Stimulated activated CD8-positive, alpha-beta memory T cell treated with anti-CD3 and anti-CD28 coated beads, Interleukin-15, amount 100 ng/mL, for 48 hours (primary cell): ENCODE measurements around the gene MAGOH.
"Not testable (repeated sequence)": the region's sequence is repeated elsewhere in the genome, so short reads cannot be mapped to it uniquely, and the experiment has no call there.

Experiments used
- DNase-seq, 2 donors: peaks; one replicate each; pipeline ENCODE4 v3.0.0-alpha.2; 2020; ENCODE audit warnings: low read depth in 2 of 2

Gene MAGOH

DNA sequence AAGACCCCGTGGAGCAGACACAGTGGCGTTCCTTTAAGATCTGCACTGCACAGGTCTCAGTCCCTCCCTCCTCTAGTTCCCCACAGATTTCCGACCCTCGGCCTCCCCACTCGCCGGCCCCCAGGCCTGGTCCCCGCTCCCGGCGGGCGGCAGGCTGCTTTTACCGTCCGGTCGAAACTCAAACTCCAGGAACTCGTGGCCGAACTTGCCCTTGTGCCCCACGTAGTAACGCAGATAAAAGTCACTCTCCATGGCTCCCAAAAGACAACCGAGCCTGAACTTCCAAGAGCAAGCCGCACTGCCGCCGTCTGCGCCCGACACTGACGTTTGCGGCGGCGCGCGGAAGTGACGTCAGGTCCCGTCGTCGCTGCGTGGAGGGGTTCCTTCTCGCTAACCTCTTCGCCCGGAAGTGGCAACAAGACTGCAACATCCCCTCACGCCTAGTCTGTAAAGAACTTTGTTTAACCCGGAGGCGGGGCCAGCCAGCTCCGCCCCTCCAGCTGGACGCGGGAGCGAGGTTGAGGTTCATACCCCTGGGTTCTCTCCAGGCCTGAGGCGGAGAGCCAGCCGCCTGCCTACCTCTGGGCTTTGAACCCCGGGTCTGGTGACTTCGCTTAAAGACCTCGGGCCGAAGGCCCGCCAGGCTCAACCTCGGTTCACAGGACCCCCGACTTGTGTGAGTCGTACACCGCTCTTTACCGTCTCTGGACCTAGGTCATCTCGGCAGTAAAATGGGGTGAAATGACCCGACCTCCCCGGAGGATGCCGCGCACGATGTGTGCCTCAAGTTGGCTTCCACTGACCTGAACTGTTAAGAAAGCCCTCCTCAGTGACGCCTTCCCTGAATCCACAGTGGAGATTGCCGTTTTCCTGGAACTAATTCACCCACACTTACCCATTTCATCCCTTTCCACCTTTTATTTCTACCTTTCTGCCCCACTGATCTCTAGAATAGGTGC lies at the start of gene MAGOH:
Gene MAGOH, minus strand, starts transcription at position 322 of the 959 bp plus-strand sequence. Its CDS starts 70 bp downstream, at position 252.
- DNase-seq = peak; percentile 92 to 93

DNA sequence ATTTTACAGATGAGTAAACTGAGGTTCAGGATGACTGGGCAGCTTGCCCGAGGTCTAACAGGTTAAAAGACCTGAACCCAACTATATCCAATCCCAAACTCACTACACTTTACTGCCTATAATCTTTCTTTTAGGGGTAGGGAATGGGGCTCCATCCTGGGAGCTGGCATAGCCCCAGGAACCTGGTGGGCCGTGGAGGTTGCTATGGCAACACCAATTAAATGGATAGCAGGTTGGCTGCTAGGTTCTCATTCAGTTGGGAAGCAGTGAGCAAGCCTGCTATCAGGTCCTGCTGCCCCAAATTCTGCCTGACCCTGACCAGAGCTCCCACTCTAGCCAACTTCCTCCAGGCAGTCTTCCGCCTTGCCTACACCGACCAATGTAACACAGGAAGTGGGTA lies 48.6 kb upstream of the MAGOH start:
- no peak for DNase-seq

DNA sequence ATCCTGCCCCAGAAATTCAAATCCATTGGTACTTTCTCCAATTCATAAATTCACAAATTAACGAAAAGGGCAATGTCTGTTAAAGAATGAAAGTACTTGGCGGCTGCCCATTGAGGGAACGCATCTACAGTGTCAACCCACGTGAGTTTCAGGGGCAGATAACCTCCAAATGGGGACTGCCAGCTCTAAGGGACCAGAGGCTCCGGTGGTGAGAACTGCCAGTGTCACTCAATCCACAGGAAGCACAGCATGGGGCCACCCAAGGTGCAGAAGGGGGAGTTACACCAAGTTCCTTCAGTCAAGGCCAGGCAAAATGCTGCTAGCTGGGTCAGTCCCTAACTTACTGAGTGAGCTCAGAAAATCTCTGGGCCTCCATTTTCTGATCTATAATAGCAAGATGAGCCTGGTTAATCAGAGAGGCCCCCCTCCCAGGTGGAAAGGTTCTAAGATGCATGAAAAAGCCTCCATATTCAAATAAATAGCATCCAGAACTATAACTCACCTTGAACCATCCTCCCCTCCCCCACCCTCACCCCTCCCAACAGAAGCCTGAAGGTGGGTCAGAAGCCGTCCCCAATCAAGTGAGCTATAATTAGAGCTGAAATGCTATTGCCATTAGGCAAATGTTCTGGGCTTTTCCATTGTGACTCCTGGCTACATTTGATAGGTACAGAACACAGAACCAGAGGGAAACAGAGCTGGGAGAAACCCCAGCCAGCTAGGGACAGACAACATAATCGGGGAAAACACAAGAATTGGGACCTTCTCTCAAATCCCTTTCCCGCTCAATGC lies 47.8 kb upstream of the MAGOH start:
- no peak for DNase-seq

DNA sequence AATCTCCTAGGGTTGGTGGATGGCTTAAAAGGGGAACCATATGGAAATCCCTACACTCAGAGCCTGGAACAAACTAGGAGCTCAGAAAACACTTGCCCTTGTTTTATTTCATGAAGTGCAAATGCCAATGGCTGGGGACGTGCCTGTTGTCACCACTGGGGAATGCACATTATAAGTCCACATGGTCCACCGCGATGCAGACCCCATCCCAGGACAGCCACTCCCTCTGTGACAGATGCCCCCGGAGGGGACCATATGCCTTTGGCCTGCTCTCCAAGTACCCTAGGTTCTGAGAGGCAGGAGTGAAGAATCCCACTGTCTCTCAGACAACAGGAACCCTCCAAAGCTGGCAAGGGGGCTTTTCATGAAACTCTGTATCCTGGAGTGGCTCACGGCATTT lies 47.2 kb upstream of the MAGOH start:
- DNase-seq = no peak

DNA sequence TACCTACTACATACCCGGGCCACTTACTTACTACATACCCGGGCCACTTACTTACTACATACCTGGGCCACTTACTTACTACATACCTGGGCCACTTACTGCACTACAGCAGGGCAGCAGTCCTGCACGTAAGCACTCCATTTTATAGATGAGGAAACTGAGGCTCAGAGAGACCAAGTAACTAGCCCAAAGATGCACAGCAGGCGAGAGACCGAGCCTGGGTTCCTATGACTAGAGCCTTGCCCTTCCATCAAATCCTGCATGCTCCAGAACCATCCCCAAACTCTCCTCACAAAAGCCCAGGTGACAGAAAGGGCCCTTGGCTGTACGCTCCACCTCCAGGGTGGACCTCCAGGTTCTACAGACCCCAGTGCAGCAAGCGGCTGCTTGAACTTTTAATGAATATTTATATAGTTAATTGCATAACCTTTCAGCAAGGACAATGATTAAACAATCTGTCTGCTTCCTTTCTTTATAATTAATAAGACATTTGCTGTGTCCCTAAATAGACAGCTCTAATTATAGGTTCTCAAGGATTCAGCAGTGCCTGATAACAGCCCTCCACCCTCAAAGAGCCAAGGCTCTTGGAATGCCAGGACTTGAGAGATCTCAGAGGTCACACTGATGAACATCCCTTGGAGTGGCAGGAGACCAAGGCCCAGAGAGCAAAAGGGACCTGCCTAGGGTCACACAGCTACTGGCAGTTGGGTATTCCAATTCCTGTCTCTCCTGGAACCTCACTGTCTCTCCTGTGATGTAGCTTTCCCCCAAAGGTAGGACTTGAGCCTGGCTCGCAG lies 46.1 kb upstream of the MAGOH start:
- no peak for DNase-seq

DNA sequence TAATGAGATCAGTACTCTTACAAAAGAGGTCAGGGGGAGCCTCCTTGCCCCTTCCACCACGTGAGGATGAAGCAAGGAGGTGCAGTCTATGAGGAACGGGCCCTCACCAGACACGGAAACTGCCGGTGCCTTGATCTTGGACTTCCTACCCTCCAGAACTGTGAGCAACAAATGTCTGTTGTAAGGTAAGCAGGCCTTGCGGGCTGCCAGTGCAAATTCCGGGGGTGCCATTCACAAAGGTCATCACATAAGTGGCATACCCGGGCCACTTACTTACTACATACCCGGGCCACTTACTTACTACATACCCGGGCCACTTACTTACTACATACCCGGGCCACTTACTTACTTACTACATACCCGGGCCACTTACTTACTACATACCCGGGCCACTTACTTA lies 44.8 kb upstream of the MAGOH start:
- DNase-seq = not testable (repeated sequence)

DNA sequence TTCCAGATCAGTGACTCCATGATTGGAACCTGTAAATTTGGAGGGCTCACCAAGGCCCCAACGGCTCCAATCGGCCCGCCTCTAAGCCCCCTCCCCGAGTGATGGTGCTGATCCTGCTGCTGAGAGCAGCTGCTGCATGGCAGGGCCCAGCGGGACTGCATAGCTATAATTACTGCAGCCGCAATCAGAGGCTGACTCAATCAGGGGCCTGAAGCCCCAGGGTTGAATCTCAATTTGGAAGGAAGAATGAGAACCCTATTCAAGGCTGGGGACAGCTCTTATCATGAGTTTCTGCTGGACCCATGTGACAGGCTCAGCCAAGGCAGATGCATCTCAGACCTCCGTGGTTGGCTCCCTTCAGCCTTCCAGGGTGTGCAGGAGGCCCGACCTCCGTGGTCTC lies 42.8 kb upstream of the MAGOH start:
- no peak for DNase-seq

DNA sequence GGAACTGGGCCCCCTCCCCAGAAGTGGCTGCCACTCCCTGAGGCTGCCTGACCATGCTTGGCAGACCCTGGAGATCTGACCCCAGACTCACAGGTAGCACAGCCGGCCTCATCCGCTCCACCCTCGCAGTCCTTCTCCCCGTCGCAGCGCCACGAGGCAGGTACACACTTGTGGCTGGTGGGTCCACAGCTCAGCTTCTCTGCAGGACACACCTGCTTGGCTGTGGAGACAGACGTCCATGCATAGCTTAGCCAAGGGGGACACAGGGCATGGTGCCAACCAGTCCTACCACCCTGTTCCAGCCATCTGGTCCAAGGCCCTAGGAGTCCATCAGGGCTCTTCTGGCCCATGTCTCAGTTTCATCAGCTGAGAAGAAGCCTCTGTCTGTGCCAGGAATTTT lies 42.2 kb upstream of the MAGOH start:
- no peak for DNase-seq

DNA sequence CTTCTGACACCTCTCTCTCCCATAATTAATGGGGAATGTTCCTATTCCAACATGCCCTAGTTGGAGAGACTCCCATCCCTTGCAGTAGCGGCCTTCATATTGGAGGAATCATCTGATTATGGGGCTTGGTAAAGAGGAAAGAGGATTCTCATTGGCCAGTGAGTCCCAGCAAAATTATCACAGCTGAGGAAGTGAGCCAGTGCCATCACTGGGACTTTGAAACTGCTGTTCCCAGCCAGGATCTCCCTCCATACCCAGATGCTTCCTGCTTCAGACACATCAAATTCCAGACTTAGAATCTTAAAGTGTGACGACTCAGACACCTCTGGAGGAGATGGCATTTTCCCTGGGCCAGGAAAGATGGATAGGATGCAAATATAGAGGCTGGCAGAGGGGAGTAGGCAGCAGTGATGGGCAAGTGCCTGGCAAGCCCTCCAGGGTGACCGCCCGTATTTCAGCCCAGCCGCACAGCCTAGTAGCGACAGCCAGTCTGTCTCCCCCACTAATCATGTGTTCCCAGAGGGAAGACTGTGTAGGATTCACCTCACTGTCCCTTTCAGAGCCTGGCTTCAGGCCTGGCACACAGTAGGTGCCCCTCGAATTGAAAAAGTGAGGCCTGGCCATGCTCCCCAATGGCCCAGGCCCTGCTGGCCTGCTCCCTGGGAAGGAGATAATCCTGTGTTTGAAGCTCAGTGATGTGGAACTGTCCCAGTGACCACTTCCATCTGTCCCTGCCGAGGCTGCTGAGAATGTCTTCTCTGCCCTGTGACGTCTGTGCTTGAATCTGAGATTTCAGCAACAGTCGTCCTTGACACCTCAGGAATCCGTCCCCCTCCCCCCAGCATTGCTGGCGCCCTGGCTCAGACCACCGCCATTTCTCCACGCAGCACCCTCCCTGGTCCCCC lies 41.2 kb upstream of the MAGOH start:
- no peak for DNase-seq

DNA sequence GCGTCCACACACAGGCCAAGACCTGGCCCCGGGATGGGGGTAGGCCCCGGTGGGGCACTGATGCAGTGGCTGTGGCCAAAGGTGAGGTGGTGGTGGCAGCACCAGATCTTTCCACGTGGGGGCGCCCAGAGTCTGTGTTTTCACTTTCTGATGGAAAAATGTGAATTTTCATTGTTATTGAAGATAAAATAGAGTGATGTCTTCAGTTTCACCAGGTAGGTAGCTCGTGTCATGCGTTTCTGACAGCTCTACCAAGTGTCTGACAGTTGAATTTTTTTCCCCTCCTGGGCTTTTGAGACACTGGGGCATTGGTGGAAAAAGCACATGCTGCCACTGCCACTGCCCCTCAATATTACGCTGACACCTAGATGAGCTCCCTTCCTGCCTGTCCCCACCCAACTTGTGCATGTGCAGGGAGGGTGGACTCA lies 40.0 kb upstream of the MAGOH start:
- DNase-seq = peak; percentile 14 to 35

DNA sequence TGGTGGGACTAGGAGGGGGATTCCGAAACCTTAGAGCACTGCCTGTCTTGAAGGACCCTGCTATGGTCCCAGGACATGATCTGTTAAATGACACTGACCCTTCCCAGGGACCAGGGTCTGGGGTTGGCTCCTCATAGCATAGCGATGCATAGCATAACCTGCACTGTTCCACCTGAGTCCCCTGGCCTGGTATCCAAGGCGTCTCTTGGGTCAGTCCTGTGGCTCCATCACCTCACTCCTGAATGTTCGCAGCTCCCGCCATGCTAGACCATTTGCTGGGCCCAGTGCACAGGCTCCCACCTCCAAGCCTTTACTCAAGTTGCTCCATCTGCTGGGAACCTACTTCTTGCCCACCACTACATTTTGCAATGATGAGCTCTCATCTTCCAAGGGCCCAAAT lies 39.0 kb upstream of the MAGOH start:
- no peak for DNase-seq

DNA sequence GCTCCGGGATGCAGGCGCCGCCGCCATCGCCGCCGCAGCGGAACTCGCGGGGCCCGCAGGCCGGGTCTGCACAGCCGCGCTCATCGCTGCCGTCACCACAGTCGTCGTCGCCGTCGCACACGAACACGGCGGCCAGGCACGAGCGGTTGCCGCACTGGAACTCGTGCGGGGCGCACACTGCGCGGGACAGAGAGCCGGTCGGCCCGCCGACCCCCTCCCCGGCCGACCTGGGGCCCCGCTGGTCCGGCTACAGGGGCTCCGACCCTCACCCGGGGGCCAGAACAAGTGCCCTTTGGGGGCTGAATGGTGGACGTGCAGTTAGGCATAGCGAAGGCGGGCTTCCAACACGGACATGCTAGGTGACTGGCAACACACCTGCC lies 38.6 kb upstream of the MAGOH start:
- DNase-seq = no peak

DNA sequence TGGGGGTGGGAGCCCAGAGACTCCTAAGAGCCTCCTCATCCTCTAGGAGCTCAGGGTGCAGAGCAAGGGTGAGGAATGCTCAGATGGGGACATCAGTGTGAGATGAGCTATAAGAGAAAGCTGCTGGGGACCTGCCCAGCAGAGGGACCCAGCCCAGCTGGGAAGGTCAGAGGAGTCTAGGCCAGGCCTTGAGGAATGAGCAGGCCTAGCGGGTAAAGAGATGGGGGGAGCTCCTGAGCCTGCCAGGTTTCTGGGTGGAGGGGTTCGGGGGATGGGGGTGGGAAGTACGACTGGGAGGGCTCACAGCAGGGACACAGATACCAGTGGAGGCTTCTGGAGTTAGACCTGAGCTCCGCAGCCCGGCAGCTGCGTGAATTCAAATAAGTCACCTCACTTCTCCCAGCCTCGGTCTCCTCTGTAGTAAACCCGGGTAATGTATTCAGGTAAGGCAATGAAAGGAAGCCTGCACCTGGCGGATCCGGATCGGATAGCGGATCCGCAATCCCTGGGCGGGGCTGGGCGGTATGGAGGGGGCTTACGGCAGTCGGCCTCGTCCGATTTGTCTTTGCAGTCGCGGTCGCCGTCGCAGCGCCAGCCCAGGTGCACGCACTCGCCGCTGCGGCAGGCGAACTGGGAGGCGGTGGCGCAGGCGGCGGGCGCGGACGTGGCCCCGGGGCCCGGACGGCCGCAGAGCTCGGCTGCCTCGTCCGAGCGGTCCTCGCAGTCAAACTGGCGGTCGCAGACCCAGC lies 38.0 kb upstream of the MAGOH start:
- DNase-seq = no peak

DNA sequence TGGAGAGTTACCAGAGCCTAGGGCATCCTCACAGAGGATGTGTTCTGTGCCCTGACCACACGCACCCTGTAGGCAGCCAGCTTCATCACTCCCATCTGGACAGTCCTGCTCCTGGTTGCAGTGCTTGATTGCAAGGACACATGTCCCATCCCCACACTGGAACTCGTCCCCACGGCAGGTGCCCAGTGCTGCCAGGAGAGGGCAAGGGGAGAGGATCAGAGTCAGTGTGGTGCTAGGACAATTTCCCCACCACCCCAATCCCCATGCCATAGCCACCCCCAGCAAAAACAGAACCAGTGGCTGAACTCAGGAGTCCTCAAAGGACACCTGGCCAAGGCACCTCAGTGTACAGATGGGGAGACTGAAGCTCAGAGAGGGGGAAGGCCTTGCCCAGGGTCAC lies 37.2 kb upstream of the MAGOH start:
- no peak for DNase-seq

DNA sequence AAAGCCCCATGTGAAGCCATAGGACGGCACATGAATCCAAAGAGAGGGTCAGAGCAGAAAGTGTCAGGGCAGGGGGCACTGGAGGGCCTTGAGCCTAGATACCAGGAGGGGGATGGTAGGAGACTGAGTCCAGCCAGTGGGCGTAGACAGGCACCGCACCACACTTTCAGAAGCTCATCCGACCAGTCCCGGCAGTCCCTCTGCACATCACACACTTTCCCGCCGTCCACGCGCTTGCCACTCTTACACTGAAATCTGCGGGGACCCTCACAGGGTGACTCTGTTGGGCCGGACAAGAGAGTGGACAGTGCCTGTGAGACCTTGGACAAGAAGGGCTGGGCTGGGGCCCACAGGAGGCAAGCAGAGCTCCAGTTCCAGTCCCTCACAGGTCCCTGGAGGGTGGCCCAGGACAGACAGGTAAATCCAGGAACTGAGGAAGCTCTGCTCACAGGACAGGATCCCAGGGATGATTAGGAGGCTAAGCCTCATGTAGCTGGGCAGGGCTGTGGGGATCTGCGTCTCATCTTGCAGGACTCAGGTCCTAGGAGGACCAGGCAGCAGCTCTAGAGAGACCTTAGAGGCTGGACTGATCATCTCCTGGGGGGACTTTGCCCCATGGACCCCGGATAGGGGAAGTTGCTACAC lies 36.3 kb upstream of the MAGOH start:
- no peak for DNase-seq

DNA sequence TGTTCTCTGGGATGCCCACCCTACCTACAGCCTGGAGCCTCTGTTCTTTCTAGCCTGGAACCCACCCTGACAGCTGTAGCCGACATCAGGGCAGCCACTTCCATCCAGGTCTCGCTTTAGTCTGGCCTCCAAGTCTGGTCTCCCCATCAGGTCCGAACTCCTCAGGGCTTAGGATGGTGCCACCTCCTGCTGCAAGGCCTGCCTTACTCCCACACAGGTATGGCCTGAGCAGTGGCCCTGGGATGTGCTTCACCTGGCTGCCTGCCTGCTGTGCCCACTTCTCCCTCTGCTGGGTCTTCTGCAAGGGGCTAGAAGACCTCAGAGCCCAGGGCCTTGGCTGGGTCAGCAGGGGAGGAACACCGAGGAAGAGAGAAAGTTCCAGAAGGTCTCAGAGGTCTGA lies 35.7 kb upstream of the MAGOH start:
- no peak for DNase-seq

DNA sequence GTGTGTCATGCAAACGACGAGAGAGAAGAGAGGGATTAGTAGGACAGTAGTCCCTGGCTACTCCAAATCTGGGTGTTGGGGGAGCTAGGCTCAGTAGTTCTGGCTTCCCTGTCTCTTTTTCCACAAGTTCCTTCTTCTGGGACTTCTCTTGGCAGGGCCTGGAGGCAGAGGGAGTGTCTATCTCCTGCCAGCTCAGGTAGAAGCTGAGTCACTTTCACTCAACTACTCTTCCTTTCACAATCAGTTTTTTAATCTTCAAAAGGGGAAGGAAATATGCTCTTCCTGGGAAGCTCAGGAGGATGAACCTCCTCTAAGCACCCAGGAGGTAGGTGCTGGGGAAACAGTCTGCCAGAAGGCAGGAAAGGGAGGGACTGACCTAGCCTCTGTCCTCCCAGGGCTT lies 35.2 kb upstream of the MAGOH start:
- DNase-seq = no peak

DNA sequence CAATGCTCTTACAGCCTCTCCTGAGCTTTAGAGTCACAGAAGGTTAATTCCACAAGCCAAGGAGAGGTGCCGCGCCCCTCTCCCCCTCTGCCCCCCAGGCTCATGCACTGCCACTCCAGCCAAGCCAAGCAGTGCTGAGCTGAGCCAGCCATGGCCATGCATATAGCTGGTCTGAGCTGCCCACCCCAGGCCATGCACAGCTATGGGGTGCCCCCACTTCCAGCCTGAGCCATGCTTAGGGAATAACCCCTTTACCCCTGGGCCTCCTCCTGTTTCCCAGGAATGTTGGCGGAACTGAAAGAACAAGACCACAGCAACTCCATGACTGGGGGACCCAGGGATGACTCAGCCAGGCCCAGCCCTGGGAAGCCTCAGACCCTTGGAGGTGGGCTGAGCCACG lies 34.0 kb upstream of the MAGOH start:
- no peak for DNase-seq

DNA sequence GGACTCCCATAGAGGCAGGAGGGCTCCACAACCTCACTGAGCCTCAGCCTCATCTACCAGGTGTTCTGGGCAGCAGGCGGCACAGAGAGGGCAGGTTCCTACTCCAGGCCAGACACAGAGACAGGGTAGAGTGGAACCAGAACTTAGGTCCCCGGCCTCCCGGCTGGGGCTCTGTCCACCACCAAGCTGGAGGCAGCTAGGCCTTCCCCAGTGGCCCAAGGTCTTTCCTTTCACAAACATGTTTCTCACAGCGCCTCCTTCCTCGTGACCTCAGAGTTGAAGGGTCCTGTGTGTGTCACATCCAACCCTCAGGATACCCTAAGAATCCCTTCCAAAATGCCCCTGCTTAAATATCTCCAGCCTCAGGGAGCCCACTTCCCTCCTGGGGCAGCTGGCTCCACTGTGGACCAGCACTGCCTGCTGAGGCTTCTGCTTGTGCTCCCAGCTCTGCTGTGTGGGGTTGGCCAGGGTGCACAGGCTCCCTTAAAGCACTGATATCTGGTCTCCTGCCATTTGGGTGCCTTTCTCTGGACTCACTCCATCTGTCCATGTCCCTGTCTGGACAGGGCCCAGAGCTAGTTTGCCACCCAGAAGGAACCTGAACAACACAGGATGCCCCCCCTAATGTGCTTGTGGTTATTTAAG lies 33.2 kb upstream of the MAGOH start:
- DNase-seq = no peak
